Glutamatergic neuron (in vitro differentiated cells): ENCODE measurements around the gene CER1. TPM values are rescaled to one million over a fixed set of nuclear protein-coding genes. Genes with fewer than 3 reads are reported as not detected.

ENCODE experiments used
- DNase-seq: peaks from one replicate; pipeline ENCODE4 v3.0.0; 2022
- H3K27ac Mint-ChIP-seq: one replicate; pipeline ENCODE4 v1.8.0; 2020; ENCODE audit warnings: mild to moderate bottlenecking, mixed read lengths, inconsistent platforms; ENCODE audit not compliant: unreplicated experiment
- H3K27me3 Mint-ChIP-seq: one replicate; pipeline ENCODE4 v1.8.0; 2020; ENCODE audit warnings: mild to moderate bottlenecking, moderate library complexity, mixed read lengths, inconsistent platforms; ENCODE audit not compliant: unreplicated experiment
- H3K36me3 Mint-ChIP-seq: one replicate; pipeline ENCODE4 v1.8.0; 2020; ENCODE audit warnings: mild to moderate bottlenecking, mixed read lengths, inconsistent platforms; ENCODE audit not compliant: unreplicated experiment
- H3K4me1 Mint-ChIP-seq: one replicate; pipeline ENCODE4 v1.8.0; 2020; ENCODE audit warnings: mild to moderate bottlenecking, low read depth, mixed read lengths, inconsistent platforms; ENCODE audit not compliant: unreplicated experiment
- H3K4me3 Mint-ChIP-seq: one replicate; pipeline ENCODE4 v1.8.0; 2020; ENCODE audit warnings: mild to moderate bottlenecking, mixed read lengths, inconsistent platforms; ENCODE audit not compliant: unreplicated experiment
- H3K9me3 Mint-ChIP-seq: one replicate; pipeline ENCODE4 v1.8.0; 2020; ENCODE audit warnings: mild to moderate bottlenecking, moderate library complexity, mixed read lengths, inconsistent platforms; ENCODE audit not compliant: unreplicated experiment
- CTCF ChIP-seq: fragments of 200-600 bp; sonication (generic); IDR thresholded peaks from one replicate; pipeline ENCODE4 v1.5.0; 2021; ENCODE audit not compliant: partially characterized antibody, unreplicated experiment
- total RNA-seq: library from RNA; stranded (reverse); fragmentation: NEBNext Ultra II Directional; extraction: Animal tissue kit (Norgen Biotek cat#: 25700); gene quantifications from one replicate; pipeline ENCODE4 v1.2.1, GENCODE V29; 2021; ENCODE audit not compliant: unreplicated experiment

Gene CER1
- total RNA-seq, 1 donor from 2014 or later = 3.0 TPM

GRCh38 chr9:14746626-14747025, 24.1 kb upstream of the CER1 start:
- Mint-ChIP-seq H3K27ac (no peak overlapping the region), H3K4me3 (no peak overlapping the region), H3K4me1 (peaks cover 10% of the 10 kb centered on the region), H3K9me3 (no peaks in the 10 kb centered on the region), H3K27me3 (no peaks in the 10 kb centered on the region), H3K36me3 (no peaks in the 10 kb centered on the region)
- no peak for DNase-seq
- no peak for TF ChIP-seq CTCF

- no peak for TF ChIP-seq CTCF
- no peak overlapping the region for H3K27ac Mint-ChIP-seq
- H3K4me3 Mint-ChIP-seq = no peak overlapping the region
- H3K4me1 Mint-ChIP-seq = peaks cover 8% of the 10 kb centered on the region
- DNase-seq = no peak
- no peaks in the 10 kb centered on the region for H3K9me3 Mint-ChIP-seq
- H3K27me3 Mint-ChIP-seq = peaks cover 2% of the 10 kb centered on the region
- H3K36me3 Mint-ChIP-seq = no peaks in the 10 kb centered on the region
These were observed 22.2 kb upstream of the CER1 start for GRCh38 chr9:14744768-14745167.

GRCh38 chr9:14741369-14741768, 18.8 kb upstream of the CER1 start:
- TF ChIP-seq CTCF = no peak
- H3K4me3 Mint-ChIP-seq = no peak overlapping the region
- H3K27ac Mint-ChIP-seq = no peak overlapping the region
- no peaks in the 10 kb centered on the region for H3K9me3 Mint-ChIP-seq
- H3K36me3 Mint-ChIP-seq = no peaks in the 10 kb centered on the region
- H3K4me1 Mint-ChIP-seq = no peaks in the 10 kb centered on the region
- peaks cover 2% of the 10 kb centered on the region for H3K27me3 Mint-ChIP-seq
- DNase-seq = no peak

- no peak for TF ChIP-seq CTCF
- no peaks in the 10 kb centered on the region for H3K4me1 Mint-ChIP-seq
- no peak for DNase-seq
These were observed 10.6 kb upstream of the CER1 start for GRCh38 chr9:14733133-14733532.

GRCh38 chr9:14731294-14731981, 8.9 kb upstream of the CER1 start:
- Mint-ChIP-seq H3K36me3 (no peaks in the 10 kb centered on the region), H3K9me3 (no peaks in the 10 kb centered on the region), H3K27me3 (no peaks in the 10 kb centered on the region), H3K27ac (no peak overlapping the region), H3K4me3 (no peak overlapping the region), H3K4me1 (no peaks in the 10 kb centered on the region)
- no peak for TF ChIP-seq CTCF
- no peak for DNase-seq

More at GRCh38 chr9:14733133-14733532, 10.6 kb upstream of the CER1 start:
- Mint-ChIP-seq H3K27me3 (no peaks in the 10 kb centered on the region), H3K9me3 (no peaks in the 10 kb centered on the region), H3K36me3 (no peaks in the 10 kb centered on the region), H3K4me3 (no peak overlapping the region), H3K27ac (no peak overlapping the region)
